Measurements from ENCODE around the gene CX3CL1.

The CX3CL1 gene

DNA sequence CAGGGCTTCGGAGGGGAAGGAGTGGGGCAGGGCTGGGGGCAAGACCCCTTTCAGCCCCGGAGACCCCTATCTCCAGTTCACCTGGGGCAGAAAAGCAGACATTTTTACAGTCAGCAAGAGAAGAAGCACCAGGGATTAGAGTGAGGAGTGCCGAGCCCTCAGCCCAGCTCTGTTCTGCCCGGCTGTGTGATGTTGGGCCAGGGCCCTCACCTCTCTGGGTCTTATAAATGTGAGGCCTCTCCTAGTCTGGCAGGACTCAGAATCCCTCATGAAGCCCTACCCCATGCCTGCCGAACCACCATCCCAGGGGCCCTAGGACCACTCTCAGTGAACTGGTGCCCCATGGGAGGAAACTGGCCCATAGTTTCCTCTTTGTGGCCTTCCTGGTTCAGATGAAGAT is 12.8 kb downstream of the CX3CL1 start:
- Histone ChIP-seq H3K36me3 (ENCODE audit: insufficient read depth, low read length) (peaks cover 6% of the 10 kb centered on the region), H3K9ac (ENCODE audit: low read length) (no peak overlapping the region), H3K9me3 (ENCODE audit: low read length) (no peaks in the 10 kb centered on the region), H3K27ac (ENCODE audit: low read depth, low read length) (no peak overlapping the region), H3K4me1 (ENCODE audit: insufficient read depth, low read length) (peaks cover 30% of the 10 kb centered on the region), H3K27me3 (ENCODE audit: control insufficient read depth in 1 of 2, insufficient read depth in 2 of 2, low read length in 2 of 2) (no peaks in the 10 kb centered on the region), H3K4me3 (ENCODE audit: low read depth in 1 of 2, low read length in 2 of 2) (no peak overlapping the region)

DNA sequence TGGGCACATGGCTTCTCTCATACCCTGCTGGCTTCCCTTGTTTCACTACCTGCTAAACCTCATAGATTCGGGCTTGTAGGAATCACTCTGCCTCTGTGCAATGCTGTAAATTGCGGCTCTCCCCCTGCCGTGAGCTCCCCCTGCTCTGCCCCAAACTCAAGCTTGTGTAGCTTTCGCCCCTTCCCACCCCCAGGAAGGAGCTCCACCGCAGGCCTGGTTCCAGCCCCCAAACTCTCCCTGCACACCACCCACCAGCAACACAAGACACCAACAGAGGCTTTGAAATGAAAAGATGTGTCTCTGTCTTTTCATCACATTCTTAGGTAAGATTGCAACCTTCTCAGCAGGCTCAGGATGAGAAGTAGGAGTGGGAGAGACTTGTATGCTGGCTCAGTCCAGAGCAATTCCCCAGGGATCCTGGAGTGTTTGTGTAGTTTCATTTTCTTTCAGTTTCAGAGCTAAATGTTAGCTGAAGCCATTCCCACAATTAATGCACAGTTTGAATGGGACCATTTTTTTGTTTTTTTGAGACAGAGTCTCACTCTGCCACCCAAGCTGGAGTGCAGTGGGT is 14.2 kb downstream of the CX3CL1 start:
- Histone ChIP-seq H3K27me3 (ENCODE audit: control insufficient read depth in 1 of 2, insufficient read depth in 2 of 2, low read length in 2 of 2) (no peaks in the 10 kb centered on the region), H3K4me3 (ENCODE audit: low read depth in 1 of 2, low read length in 2 of 2) (no peak overlapping the region), H3K36me3 (ENCODE audit: insufficient read depth, low read length) (peaks cover 6% of the 10 kb centered on the region), H3K9me3 (ENCODE audit: low read length) (no peaks in the 10 kb centered on the region), H3K9ac (ENCODE audit: low read length) (no peak overlapping the region), H3K27ac (ENCODE audit: low read depth, low read length) (no peak overlapping the region), H3K4me1 (ENCODE audit: insufficient read depth, low read length) (peaks cover 30% of the 10 kb centered on the region)

DNA sequence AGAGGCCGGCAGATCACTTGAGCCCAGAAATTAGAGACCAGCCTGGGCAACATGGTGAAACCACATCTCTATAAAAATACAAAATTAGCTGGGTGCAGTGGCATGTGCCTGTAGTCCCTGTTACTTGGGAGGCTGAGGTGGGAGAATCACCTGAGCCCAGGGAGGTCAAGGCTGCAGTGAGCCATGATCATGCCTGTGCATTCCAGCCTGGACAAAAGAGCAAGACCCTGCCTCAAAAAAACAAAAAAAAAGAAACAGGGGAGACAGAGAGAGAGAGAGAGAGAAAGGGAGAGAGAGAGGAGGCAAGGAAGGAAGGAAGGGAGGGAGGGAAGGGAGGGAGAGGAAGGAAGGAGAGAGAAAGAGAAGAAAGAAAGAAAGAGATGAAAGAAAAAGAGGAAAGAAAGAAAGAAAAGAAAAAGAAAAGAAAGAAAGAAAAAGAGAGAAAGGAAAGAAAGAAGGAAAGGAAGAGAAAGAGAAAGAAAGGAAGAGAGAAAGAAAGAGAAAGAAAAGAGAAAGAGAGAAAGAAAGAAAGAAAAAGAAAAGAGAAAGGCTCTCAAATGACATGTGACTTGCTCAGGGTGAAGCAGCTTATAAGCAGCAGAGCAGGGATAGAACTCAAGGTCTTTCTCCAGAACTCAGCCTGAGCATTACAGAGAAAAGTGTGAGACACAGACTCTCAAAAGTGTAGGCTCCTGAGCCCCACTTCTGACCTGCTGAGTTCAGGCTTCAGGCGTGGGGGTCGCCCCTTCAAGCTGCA is 15.5 kb downstream of the CX3CL1 start:
- H3K36me3 ChIP-seq (ENCODE audit: insufficient read depth, low read length), result no peaks in the 10 kb centered on the region
- no peaks in the 10 kb centered on the region for H3K27me3 ChIP-seq (ENCODE audit: control insufficient read depth in 1 of 2, insufficient read depth in 2 of 2, low read length in 2 of 2)
- H3K27ac ChIP-seq (ENCODE audit: low read depth, low read length), result no peak overlapping the region
- H3K4me1 ChIP-seq (ENCODE audit: insufficient read depth, low read length), result peaks cover 30% of the 10 kb centered on the region
- no peak overlapping the region for H3K4me3 ChIP-seq (ENCODE audit: low read depth in 1 of 2, low read length in 2 of 2)
- no peak overlapping the region for H3K9ac ChIP-seq (ENCODE audit: low read length)
- no peaks in the 10 kb centered on the region for H3K9me3 ChIP-seq (ENCODE audit: low read length)

DNA sequence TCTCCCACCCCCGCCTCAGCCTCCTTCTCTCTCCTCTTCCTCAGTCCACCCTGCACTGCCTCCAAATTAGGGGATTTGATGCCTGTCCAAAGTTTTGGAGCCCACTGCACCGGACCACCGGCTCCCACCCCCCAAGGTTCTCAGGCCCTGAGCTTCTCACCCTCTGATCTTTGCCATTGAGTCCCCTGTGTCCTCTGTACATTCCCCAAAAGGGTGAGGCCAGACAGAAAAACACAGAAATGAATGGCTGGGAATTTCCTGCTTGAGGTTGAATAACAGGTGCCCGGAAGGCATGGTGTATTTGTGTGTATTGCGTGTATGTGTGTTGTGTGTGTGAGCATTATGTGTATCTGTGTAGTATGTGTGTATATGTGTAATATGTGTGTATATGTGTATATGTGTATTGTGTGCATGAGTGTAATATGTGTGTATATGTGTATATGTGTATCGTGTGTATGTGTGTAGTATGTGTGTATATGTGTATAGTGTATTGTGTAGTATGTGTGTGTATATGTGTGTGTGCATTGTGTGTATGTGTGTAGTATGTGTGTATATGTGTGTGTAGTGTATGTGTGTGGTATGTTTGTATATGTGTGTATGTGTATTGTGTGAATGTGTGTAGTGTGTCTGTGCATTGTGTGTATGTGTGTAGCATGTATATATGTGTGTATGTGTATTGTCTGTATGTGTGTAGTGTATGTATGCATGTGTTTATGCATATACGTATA is 16.2 kb downstream of the CX3CL1 start:
- Histone ChIP-seq H3K4me3 (ENCODE audit: low read depth in 1 of 2, low read length in 2 of 2) (no peak overlapping the region), H3K4me1 (ENCODE audit: insufficient read depth, low read length) (peaks cover 25% of the 10 kb centered on the region), H3K27me3 (ENCODE audit: control insufficient read depth in 1 of 2, insufficient read depth in 2 of 2, low read length in 2 of 2) (no peaks in the 10 kb centered on the region), H3K9me3 (ENCODE audit: low read length) (no peaks in the 10 kb centered on the region), H3K27ac (ENCODE audit: low read depth, low read length) (no peak overlapping the region), H3K9ac (ENCODE audit: low read length) (no peak overlapping the region), H3K36me3 (ENCODE audit: insufficient read depth, low read length) (no peaks in the 10 kb centered on the region)

DNA sequence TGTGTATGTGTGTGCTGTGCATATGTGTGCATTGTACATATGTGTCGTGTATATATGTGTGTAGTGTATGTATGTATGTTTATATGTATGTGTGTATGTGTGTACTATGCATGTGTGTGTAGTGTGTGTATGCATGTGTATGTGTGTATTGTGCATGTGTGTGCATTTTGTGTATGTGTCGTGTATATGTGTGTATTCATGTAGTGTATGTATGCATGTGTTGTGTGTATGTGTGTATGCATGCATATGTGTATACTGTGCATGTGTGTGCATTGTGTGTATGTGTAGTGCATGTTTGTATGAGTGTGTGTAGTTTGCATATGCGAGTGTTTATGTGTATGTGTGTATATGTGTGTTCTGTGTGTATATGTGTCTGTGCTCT is 16.8 kb downstream of the CX3CL1 start:
- Histone ChIP-seq H3K9me3 (ENCODE audit: low read length) (no peaks in the 10 kb centered on the region), H3K36me3 (ENCODE audit: insufficient read depth, low read length) (no peaks in the 10 kb centered on the region), H3K4me3 (ENCODE audit: low read depth in 1 of 2, low read length in 2 of 2) (no peak overlapping the region), H3K27me3 (ENCODE audit: control insufficient read depth in 1 of 2, insufficient read depth in 2 of 2, low read length in 2 of 2) (no peaks in the 10 kb centered on the region), H3K4me1 (ENCODE audit: insufficient read depth, low read length) (peaks cover 19% of the 10 kb centered on the region), H3K9ac (ENCODE audit: low read length) (no peak overlapping the region), H3K27ac (ENCODE audit: low read depth, low read length) (no peak overlapping the region)

DNA sequence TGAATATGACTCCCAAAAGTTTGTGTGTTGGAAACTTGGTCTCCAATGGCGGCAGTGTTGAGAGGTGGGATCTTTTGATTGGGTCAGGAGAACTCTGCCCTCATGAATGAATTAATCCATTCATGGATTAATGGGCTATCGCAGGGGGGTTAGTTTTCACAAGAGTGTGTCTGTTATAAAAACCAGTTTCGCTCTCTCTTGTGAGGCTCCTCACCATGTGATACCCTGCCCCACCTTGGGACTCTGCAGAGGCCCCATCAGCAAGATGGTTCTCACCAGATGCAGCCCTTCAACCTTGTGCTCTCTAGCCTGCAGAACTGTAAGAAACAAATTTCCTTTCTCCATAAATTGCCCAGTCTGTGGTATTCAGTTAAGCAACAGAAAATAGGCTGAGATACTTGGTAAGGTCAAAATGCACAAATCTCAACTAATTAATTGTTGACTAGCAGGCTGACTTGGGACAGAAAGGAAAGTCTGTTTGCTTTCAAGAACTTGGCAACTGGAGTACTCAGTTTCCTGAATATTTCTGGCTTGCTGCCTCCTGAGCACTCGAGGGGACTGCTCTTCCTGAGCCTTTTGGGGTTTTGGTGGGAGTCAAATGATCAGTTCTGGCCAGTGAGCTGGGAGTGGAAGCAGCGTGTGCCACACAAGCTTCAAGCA is 18.5 kb downstream of the CX3CL1 start:
- Histone ChIP-seq H3K9me3 (ENCODE audit: low read length) (no peaks in the 10 kb centered on the region), H3K36me3 (ENCODE audit: insufficient read depth, low read length) (no peaks in the 10 kb centered on the region), H3K9ac (ENCODE audit: low read length) (no peak overlapping the region), H3K4me1 (ENCODE audit: insufficient read depth, low read length) (peaks cover 16% of the 10 kb centered on the region), H3K27ac (ENCODE audit: low read depth, low read length) (no peak overlapping the region), H3K4me3 (ENCODE audit: low read depth in 1 of 2, low read length in 2 of 2) (no peak overlapping the region), H3K27me3 (ENCODE audit: control insufficient read depth in 1 of 2, insufficient read depth in 2 of 2, low read length in 2 of 2) (no peaks in the 10 kb centered on the region)

DNA sequence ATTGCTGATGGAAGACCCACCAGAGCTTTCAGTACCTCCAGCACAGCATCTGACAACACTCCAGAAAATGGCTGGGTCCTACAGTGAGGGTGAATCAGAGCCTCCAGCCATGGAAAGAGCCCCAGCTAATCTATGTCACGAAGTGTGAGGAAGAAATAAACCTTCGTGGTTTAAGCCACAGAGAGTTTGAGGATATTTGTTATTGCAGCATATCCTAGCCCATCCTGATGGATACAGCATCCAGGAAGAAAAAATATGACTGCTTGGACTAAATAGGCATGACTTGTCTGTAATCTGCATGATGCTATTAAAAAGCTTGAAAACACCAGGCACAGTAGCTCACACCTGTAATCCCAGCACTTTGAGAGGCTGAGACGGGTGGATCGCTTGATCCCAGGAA is 19.0 kb downstream of the CX3CL1 start:
- no peak overlapping the region for H3K9ac ChIP-seq (ENCODE audit: low read length)
- no peak overlapping the region for H3K27ac ChIP-seq (ENCODE audit: low read depth, low read length)
- H3K4me1 ChIP-seq (ENCODE audit: insufficient read depth, low read length), result peaks cover 12% of the 10 kb centered on the region
- H3K36me3 ChIP-seq (ENCODE audit: insufficient read depth, low read length), result no peaks in the 10 kb centered on the region
- no peaks in the 10 kb centered on the region for H3K27me3 ChIP-seq (ENCODE audit: control insufficient read depth in 1 of 2, insufficient read depth in 2 of 2, low read length in 2 of 2)
- no peaks in the 10 kb centered on the region for H3K9me3 ChIP-seq (ENCODE audit: low read length)
- no peak overlapping the region for H3K4me3 ChIP-seq (ENCODE audit: low read depth in 1 of 2, low read length in 2 of 2)

DNA sequence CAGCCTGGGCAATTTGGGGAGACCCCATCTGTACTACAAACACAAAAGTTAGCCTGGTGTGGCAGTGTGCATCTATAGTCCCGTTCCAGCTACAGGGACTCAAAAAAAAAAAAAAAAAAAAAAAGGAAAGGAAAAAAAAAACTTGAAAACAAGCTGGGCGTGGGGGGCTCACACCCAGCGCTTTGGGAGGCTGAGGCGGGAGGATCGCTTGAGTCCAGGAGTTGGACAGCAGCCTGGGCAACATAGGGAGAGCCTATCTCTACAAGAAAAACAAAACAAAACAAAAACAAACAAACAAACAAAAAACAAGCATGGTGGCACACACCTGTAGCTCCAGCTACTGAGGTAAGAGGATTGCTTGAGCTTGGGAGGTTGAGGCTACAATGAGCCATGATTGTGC is 19.4 kb downstream of the CX3CL1 start:
- H3K9ac ChIP-seq (ENCODE audit: low read length), result no peak overlapping the region

DNA sequence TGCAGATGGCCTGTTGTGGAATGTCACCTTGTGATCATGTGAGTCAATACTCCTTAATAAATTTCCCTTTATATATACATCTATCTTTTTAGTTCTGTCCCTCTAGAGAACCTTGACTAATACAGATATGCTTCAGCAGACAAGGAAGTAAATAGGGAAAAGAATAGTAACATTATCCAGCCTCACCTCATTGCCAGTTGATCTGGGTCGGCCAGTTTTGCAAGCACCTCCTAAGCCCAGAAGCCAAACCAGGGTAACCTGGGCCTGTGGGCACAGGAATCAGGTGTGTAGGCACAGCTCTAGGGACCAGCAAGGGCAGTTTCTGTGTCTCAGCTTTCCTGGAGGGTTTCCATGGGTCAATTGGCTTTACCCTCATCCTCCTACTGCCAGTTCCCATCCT is 20.4 kb downstream of the CX3CL1 start:
- Histone ChIP-seq H3K27me3 (ENCODE audit: control insufficient read depth in 1 of 2, insufficient read depth in 2 of 2, low read length in 2 of 2) (no peaks in the 10 kb centered on the region), H3K36me3 (ENCODE audit: insufficient read depth, low read length) (no peaks in the 10 kb centered on the region), H3K9ac (ENCODE audit: low read length) (no peak overlapping the region), H3K4me3 (ENCODE audit: low read depth in 1 of 2, low read length in 2 of 2) (no peak overlapping the region), H3K27ac (ENCODE audit: low read depth, low read length) (no peak overlapping the region), H3K9me3 (ENCODE audit: low read length) (no peaks in the 10 kb centered on the region), H3K4me1 (ENCODE audit: insufficient read depth, low read length) (peaks cover 3% of the 10 kb centered on the region)

More for the DNA sequence above, 19.4 kb downstream of the CX3CL1 start:
- peaks cover 8% of the 10 kb centered on the region for H3K4me1 ChIP-seq (ENCODE audit: insufficient read depth, low read length)
- H3K4me3 ChIP-seq (ENCODE audit: low read depth in 1 of 2, low read length in 2 of 2), result no peak overlapping the region
- no peaks in the 10 kb centered on the region for H3K9me3 ChIP-seq (ENCODE audit: low read length)
- H3K27me3 ChIP-seq (ENCODE audit: control insufficient read depth in 1 of 2, insufficient read depth in 2 of 2, low read length in 2 of 2), result no peaks in the 10 kb centered on the region
- H3K36me3 ChIP-seq (ENCODE audit: insufficient read depth, low read length), result no peaks in the 10 kb centered on the region
- H3K27ac ChIP-seq (ENCODE audit: low read depth, low read length), result no peak overlapping the region

DNA sequence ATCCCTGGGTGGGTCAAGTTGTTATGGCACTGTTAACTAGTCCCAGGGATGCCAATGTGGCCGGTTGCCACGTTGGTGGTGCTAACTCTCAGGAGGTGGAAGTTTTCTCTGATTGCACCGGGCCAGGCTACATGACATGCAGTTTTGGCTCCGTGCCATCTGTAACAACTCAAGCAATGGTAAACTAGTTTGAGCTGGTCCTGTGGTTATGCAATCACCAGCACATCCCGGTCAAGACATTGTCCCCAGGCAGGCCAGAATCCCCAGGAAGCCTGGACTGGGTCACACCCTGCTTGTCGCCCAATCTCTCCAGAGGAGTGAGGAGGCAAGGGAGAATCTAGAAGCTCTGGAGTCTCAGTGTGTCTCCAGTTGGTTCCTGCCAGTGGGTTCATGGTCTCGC is 22.2 kb downstream of the CX3CL1 start:
- Histone ChIP-seq H3K9ac (ENCODE audit: low read length) (no peak overlapping the region), H3K4me1 (ENCODE audit: insufficient read depth, low read length) (peaks cover 3% of the 10 kb centered on the region), H3K27me3 (ENCODE audit: control insufficient read depth in 1 of 2, insufficient read depth in 2 of 2, low read length in 2 of 2) (no peaks in the 10 kb centered on the region), H3K27ac (ENCODE audit: low read depth, low read length) (no peak overlapping the region), H3K4me3 (ENCODE audit: low read depth in 1 of 2, low read length in 2 of 2) (no peak overlapping the region), H3K36me3 (ENCODE audit: insufficient read depth, low read length) (no peaks in the 10 kb centered on the region), H3K9me3 (ENCODE audit: low read length) (no peaks in the 10 kb centered on the region)

DNA sequence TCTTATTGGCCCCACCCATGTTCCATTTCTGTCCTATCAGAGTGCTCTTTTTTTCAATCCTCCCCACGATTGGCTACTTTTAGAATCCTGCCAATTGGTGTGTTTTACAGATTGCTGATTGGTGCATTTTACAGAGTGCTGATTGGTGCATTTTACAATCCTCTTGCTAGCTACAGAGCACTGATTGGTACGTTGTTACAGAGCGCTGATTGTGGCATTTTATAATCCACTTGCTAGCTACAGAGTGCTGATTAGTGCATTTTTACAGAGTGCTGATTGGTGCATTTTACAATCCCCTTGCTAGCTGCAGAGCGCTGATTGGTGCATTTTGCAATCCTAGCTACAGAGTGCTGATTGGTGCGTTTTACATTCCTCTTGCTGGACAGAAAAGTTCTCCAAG is 22.7 kb downstream of the CX3CL1 start:
- Histone ChIP-seq H3K9me3 (ENCODE audit: low read length) (no peaks in the 10 kb centered on the region), H3K9ac (ENCODE audit: low read length) (no peak overlapping the region), H3K36me3 (ENCODE audit: insufficient read depth, low read length) (no peaks in the 10 kb centered on the region), H3K27ac (ENCODE audit: low read depth, low read length) (no peak overlapping the region), H3K4me1 (ENCODE audit: insufficient read depth, low read length) (peaks cover 3% of the 10 kb centered on the region), H3K27me3 (ENCODE audit: control insufficient read depth in 1 of 2, insufficient read depth in 2 of 2, low read length in 2 of 2) (no peaks in the 10 kb centered on the region), H3K4me3 (ENCODE audit: low read depth in 1 of 2, low read length in 2 of 2) (no peak overlapping the region)
